MG63 (cell line): Measurements from ENCODE around the gene NEURL1B. TPM values are rescaled to one million over a fixed set of nuclear protein-coding genes. Genes with fewer than 3 reads are reported as not detected.
"Not testable (repeated sequence)": the region's sequence is repeated elsewhere in the genome, so short reads cannot be mapped to it uniquely, and the experiment has no call there.

Experiments used
- DNase-seq: peaks from one replicate; pipeline ENCODE4 v3.0.0-alpha.2; 2020
- H3K27me3 ChIP-seq: fragments of 250-450 bp; sonication (Bioruptor Pico); 2 replicates; pipeline ENCODE4 v1.5.1; 2020; ENCODE audit warnings: mild to moderate bottlenecking, moderate library complexity
- H3K36me3 ChIP-seq: fragments of 250-450 bp; sonication (Bioruptor Pico); 2 replicates; pipeline ENCODE4 v1.5.1; 2020; ENCODE audit warnings: mild to moderate bottlenecking, moderate library complexity
- H3K4me3 ChIP-seq: fragments of 250-450 bp; sonication (Bioruptor Pico); 2 replicates; pipeline ENCODE4 v1.5.1; 2020; ENCODE audit warnings: mild to moderate bottlenecking, moderate library complexity
- H3K9me3 ChIP-seq: fragments of 250-450 bp; sonication (Bioruptor Pico); 2 replicates; pipeline ENCODE4 v1.5.1; 2020; ENCODE audit warnings: mild to moderate bottlenecking, moderate library complexity
- total RNA-seq: library from RNA; depleted of rRNA; stranded (reverse); fragments of >200 nt; shearing (Covaris generic); gene quantifications from 2 replicates; pipeline ENCODE4 v1.2.3, GENCODE V29; 2014; ENCODE audit warnings: low replicate concordance

NEURL1B gene
- total RNA-seq, 1 experiment from 2014 or later = 6.3 TPM

- no peak for DNase-seq
- no peaks in the 10 kb centered on the region for H3K9me3 ChIP-seq
These were observed 33.1 kb downstream of the NEURL1B start for GRCh38 chr5:172674155-172674554.

GRCh38 chr5:172676914-172677475, 35.9 kb downstream of the NEURL1B start:
- Histone ChIP-seq H3K9me3 (no peaks in the 10 kb centered on the region), H3K27me3 (no peaks in the 10 kb centered on the region), H3K4me3 (no peak overlapping the region), H3K36me3 (no peaks in the 10 kb centered on the region)
- no peak for DNase-seq

More at GRCh38 chr5:172674155-172674554, 33.1 kb downstream of the NEURL1B start:
- Histone ChIP-seq H3K36me3 (no peaks in the 10 kb centered on the region), H3K27me3 (no peaks in the 10 kb centered on the region), H3K4me3 (no peak overlapping the region)

GRCh38 chr5:172678362-172678874, 37.4 kb downstream of the NEURL1B start:
- H3K9me3 ChIP-seq, H3K4me3 ChIP-seq, H3K27me3 ChIP-seq, H3K36me3 ChIP-seq, DNase-seq: not testable (repeated sequence)

GRCh38 chr5:172678902-172679301, 37.8 kb downstream of the NEURL1B start:
- no peaks in the 10 kb centered on the region for H3K9me3 ChIP-seq
- no peaks in the 10 kb centered on the region for H3K36me3 ChIP-seq
- H3K27me3 ChIP-seq = no peaks in the 10 kb centered on the region
- H3K4me3 ChIP-seq = no peak overlapping the region
- DNase-seq = no peak

- Histone ChIP-seq H3K27me3 (no peaks in the 10 kb centered on the region), H3K4me3 (no peak overlapping the region), H3K9me3 (no peaks in the 10 kb centered on the region), H3K36me3 (no peaks in the 10 kb centered on the region)
- no peak for DNase-seq
These were observed 38.7 kb downstream of the NEURL1B start for GRCh38 chr5:172679628-172680212.

GRCh38 chr5:172680921-172681320, 39.9 kb downstream of the NEURL1B start:
- Histone ChIP-seq H3K36me3 (no peaks in the 10 kb centered on the region), H3K4me3 (no peak overlapping the region), H3K9me3 (no peaks in the 10 kb centered on the region), H3K27me3 (no peaks in the 10 kb centered on the region)
- no peak for DNase-seq

GRCh38 chr5:172681421-172681820, 40.4 kb downstream of the NEURL1B start:
- Histone ChIP-seq H3K27me3 (no peaks in the 10 kb centered on the region), H3K4me3 (no peak overlapping the region), H3K9me3 (no peaks in the 10 kb centered on the region), H3K36me3 (no peaks in the 10 kb centered on the region)
- no peak for DNase-seq

- Histone ChIP-seq H3K4me3 (no peak overlapping the region), H3K9me3 (no peaks in the 10 kb centered on the region), H3K27me3 (no peaks in the 10 kb centered on the region), H3K36me3 (0 out of 2 replicates have a peak, but pooled peaks cover under 1% of the 10 kb centered on the region)
- no peak for DNase-seq
These were observed 42.2 kb downstream of the NEURL1B start for GRCh38 chr5:172683264-172683644.

GRCh38 chr5:172683645-172684471, 42.8 kb downstream of the NEURL1B start:
- Histone ChIP-seq H3K27me3 (no peaks in the 10 kb centered on the region), H3K4me3 (no peak overlapping the region), H3K36me3 (0 out of 2 replicates have a peak, but pooled peaks cover 3% of the 10 kb centered on the region), H3K9me3 (no peaks in the 10 kb centered on the region)
- no peak for DNase-seq

- 0 out of 2 replicates have a peak, but pooled peaks cover 3% of the 10 kb centered on the region for H3K36me3 ChIP-seq
These were observed 44.0 kb downstream of the NEURL1B start for GRCh38 chr5:172685091-172685490.

GRCh38 chr5:172686111-172686510, 45.0 kb downstream of the NEURL1B start:
- Histone ChIP-seq H3K36me3 (0 out of 2 replicates have a peak, but pooled peaks cover 3% of the 10 kb centered on the region), H3K27me3 (no peaks in the 10 kb centered on the region), H3K9me3 (no peaks in the 10 kb centered on the region), H3K4me3 (no peak overlapping the region)
- peak; percentile 71 for DNase-seq

More at GRCh38 chr5:172685091-172685490, 44.0 kb downstream of the NEURL1B start:
- no peaks in the 10 kb centered on the region for H3K27me3 ChIP-seq
- no peaks in the 10 kb centered on the region for H3K9me3 ChIP-seq
- DNase-seq = no peak
- no peak overlapping the region for H3K4me3 ChIP-seq

GRCh38 chr5:172686539-172687390, 45.7 kb downstream of the NEURL1B start:
- DNase-seq = no peak
- H3K4me3 ChIP-seq = no peak overlapping the region
- H3K9me3 ChIP-seq = no peaks in the 10 kb centered on the region
- no peaks in the 10 kb centered on the region for H3K27me3 ChIP-seq
- H3K36me3 ChIP-seq = 0 out of 2 replicates have a peak, but pooled peaks cover 3% of the 10 kb centered on the region

GRCh38 chr5:172687940-172688339, 46.9 kb downstream of the NEURL1B start:
- H3K27me3 ChIP-seq = no peaks in the 10 kb centered on the region
- no peaks in the 10 kb centered on the region for H3K9me3 ChIP-seq
- H3K36me3 ChIP-seq = 0 out of 2 replicates have a peak, but pooled peaks cover 3% of the 10 kb centered on the region
- H3K4me3 ChIP-seq = no peak overlapping the region
- no peak for DNase-seq

GRCh38 chr5:172688349-172689217, 47.5 kb downstream of the NEURL1B start:
- Histone ChIP-seq H3K27me3 (no peaks in the 10 kb centered on the region), H3K4me3 (no peak overlapping the region), H3K36me3 (0 out of 2 replicates have a peak, but pooled peaks cover 3% of the 10 kb centered on the region), H3K9me3 (no peaks in the 10 kb centered on the region)
- no peak for DNase-seq

GRCh38 chr5:172689218-172689572, 48.1 kb downstream of the NEURL1B start:
- Histone ChIP-seq H3K9me3 (no peaks in the 10 kb centered on the region), H3K4me3 (no peak overlapping the region)
- no peak for DNase-seq

More at GRCh38 chr5:172689218-172689572, 48.1 kb downstream of the NEURL1B start:
- no peaks in the 10 kb centered on the region for H3K27me3 ChIP-seq
- H3K36me3 ChIP-seq = 0 out of 2 replicates have a peak, but pooled peaks cover 3% of the 10 kb centered on the region
